SK-N-DZ (cell line): ENCODE measurements around the gene MARCKSL1.
"Not testable (repeated sequence)": the region's sequence is repeated elsewhere in the genome, so short reads cannot be mapped to it uniquely, and the experiment has no call there.

Experiments used
- DNase-seq: peaks from one replicate; pipeline ENCODE4 v3.0.0-alpha.2; 2015; ENCODE audit warnings: low spot score

The MARCKSL1 gene

DNA sequence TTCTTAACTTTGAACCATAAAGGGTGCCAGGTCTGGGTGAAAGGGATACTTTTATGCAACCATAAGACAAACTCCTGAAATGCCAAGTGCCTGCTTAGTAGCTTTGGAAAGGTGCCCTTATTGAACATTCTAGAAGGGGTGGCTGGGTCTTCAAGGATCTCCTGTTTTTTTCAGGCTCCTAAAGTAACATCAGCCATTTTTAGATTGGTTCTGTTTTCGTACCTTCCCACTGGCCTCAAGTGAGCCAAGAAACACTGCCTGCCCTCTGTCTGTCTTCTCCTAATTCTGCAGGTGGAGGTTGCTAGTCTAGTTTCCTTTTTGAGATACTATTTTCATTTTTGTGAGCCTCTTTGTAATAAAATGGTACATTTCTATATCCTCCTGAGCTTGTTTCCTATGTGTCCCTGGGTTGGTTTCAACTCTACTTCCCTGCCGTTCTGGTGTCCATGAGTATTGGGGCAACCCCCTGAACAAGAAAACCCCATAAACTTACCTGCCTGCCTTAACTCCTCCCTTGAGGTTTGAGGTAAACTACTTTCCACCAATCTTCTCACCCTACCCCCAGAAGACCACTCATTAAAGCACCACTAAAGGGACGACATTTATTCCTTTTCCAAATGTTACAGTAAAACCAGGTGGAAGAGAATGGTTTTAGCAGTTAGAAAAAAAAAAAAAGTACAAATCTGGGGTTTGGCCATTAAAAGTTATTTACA, 2.6 kb downstream of the MARCKSL1 start:
- no peak for DNase-seq

DNA sequence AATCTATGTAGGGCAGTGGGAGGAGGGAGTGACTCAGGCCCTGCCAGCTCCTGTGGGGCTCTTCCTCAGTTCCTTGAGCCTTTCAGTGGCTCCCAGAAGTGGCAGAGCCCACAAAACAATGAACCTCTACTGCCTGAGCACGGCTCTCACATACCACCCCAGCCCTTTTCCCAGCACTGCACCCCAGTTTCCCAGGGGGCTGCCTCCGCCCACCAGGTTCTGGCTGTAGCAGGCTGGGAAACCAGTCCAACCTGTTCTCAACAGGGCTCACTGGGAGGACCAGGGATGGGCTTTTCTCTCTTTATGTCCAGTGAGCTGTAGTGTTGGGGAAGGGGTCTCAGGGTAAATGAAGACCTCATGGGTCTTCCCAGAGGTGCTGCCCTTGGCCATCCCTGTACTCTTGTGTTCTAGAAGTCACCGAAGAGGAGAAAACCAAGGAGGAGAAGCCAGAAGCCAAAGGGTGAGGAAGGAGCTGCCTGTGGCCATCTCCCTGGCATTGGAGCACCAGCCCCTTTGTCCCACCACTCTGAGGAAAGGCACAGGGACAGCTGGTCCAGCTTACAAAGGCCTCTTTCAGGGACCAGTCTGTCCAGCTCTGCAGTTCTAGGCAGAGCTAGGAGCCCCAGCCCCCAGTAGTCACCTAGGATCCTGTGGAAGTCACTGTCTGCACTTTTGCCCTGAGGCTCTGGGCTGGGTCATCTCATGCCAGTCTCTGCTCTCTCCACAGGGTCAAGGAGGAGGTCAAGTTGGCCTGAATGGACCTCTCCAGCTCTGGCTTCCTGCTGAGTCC, 3.5 kb downstream of the MARCKSL1 start:
- DNase-seq, result no peak

- no peak for DNase-seq
Measured at GRCh38 chr1:32331549-32331948, 4.5 kb downstream of the MARCKSL1 start.

- DNase-seq, result no peak
Measured at GRCh38 chr1:32330558-32331151, 5.4 kb downstream of the MARCKSL1 start.

DNA sequence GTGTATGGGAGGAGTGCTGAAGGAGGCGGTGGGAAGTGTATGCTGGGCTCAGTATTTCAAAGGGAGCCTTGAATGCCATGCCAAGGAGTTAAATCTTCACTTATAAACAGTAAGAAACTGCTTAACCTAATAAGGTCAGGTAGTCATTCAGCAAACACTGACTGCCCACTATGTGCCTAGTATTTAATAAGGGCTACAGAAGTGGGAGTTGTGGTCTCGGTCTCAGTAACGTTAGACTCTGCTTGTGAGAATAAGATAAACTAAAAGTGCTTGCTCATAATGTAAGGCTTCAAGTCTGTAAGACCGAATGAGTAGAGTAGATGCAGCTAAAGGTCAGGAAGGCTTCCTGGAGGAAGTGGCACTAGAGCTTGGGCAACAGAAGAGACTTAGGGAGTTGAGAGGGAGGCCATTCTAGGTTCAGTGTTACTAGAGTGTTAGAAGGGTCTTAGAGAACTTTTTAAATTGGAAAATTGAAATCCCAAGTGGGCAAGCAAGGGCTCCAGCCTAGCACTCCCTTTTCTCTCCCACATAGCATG, 6.0 kb downstream of the MARCKSL1 start:
- DNase-seq, result no peak

DNA sequence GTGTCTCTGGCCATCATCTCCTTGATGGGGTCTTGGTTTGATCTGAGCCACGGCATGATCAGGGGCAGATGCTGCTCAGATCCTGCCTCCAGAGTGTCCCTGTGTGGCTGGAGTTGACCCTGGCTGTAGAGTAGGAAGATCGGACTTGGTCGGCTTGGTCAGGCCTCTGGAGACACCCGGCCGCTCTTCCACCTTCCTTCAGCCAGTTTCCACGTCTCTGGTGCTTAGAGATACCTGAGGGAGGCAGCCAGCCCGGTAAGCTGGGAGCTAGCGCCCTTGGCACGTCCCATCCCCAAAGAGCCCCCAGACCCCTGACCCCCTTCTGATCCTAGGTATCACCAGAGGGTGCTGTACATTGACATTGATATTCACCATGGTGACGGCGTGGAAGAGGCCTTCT, 8.8 kb downstream of the MARCKSL1 start:
- DNase-seq, result no peak

GRCh38 chr1:32321712-32322291, 14.2 kb downstream of the MARCKSL1 start:
- DNase-seq, result no peak

DNA sequence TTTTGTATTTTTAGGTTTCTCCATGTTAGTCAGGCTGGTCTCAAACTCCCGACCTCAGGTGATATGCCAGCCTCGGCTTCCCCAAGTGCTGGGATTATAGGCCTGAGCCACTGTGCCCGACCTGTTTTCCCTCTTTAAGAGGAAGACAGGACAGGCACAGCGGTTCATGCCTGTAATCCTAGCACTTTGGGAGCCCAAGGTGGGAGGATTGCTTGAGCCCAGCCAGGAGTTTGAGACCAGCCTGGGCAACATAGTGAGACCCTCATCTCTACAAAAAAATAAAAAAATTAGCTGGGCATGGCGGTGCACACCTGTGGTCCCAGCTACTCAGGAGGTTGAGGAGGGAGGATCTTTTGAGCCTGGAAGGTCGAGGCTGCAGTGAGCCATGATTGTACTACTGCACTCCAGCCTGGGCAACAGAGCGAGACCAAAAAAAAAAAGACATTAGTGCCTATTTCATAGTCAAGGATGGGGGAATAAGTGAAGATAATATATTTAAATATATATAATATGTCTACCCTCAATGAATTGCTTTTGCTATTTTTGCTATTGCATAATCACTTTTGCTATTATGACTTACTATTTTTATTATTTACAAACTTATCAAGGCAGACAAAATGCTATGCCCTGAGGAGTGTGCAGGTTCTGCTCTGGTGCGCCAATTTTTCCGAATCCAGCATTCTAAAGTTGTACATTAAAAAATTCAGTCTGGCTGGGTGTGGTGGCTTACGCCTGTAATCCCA, 17.7 kb downstream of the MARCKSL1 start:
- no peak for DNase-seq

- no peak for DNase-seq
Measured at GRCh38 chr1:32316903-32317277, 19.1 kb downstream of the MARCKSL1 start.

DNA sequence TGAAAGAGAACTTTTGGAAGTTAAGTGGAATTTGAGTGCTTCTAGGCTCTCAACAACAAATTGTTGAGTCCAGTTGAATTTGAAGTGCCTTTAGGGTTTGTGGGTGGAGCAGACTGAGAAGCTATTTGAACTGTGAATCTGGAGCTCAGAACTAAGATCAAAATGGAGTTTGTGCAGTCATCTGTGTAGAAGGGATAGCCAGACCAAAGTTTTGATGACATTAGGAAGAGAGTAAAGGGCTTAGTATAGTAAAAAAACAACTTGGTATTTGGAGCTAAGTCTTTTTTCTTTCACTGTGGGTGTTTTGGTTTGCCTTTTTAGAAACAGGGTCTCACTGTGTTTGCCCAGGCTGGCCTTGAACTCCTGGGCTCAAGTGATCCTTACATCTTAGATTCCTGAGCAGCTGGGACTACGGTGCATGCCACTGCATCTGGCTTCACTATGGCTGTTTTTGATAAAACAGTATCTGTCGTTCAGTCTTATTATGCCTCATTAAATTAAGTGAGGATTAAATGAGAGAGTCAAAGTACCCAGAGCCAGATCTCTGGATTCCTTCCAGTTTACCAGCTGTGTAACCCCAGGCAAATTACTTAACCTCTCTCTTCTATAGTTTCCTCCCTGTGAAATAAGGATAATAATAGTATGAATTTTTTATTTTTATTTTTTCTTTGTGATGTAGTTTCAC, 24.2 kb downstream of the MARCKSL1 start:
- DNase-seq, result no peak

- no peak for DNase-seq
Measured at GRCh38 chr1:32309960-32310359, 26.1 kb downstream of the MARCKSL1 start.

GRCh38 chr1:32307324-32307723, 28.7 kb downstream of the MARCKSL1 start:
- no peak for DNase-seq

DNA sequence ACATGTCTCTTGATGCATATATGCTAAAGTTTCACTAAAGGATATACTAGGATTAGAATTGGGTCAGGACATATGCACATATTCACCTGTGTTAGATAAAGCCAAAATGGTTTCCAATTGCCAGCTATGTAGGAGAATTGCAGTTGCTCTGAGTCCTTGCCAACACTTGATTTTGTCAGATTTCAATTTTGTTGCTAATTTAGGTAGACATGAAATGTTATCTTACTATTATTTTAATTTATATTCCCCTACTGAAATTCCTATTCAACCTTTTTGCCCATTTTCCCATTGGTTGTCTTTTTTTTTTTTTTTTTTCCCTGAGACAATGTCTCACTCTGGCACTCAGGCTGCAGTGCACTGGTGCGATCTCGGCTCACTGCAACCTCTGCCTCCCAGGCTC, 30.7 kb downstream of the MARCKSL1 start:
- no peak for DNase-seq

DNA sequence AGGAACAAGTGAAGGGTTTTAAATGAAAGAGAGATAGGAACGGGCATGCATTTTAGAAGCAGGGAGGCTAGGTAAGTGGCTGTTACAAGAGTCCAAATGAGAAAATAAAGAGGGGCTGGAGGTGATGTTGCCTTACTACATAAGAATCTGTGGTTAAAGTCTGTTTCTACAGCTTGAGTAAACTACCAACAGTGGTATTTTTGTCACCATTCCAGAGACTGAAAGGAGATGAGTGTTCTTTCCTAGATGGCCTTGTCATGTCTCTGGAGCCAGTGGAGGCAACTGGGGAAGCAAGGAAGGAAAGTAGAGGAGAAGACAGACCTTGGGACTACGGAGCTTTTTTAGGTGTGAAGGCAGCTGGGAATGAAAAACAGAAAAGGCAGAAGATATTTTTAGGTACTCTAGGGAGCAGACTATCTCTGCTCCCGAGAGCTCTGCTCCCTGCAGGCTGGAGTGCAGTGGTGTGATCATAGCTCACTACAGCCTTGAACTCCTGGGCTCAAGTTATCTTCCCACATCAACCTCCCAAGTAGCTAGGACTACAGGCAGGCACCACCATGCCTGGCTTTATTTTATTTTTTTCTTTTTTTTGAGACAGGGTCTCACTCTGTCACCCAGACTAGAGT, 31.9 kb downstream of the MARCKSL1 start:
- DNase-seq, result no peak

DNA sequence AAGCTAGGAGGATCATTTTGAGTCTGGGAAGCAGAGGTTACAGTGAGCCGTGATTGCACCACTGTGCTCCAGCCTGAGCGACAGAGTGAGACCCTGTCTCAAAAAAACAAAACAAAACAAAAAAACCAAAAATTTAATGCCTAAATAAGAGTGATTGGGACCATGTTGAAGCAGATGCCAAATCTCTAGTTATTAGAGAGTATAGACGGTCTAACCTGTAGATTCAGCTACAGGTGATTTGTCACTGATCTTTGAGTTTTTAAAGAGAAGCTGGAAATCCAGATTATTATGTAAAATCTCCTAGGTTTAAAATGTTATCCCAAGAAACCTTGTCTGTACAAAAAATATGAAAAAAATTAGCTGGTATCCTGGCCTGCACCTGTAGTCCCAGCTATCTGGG, 32.7 kb downstream of the MARCKSL1 start:
- no peak for DNase-seq

DNA sequence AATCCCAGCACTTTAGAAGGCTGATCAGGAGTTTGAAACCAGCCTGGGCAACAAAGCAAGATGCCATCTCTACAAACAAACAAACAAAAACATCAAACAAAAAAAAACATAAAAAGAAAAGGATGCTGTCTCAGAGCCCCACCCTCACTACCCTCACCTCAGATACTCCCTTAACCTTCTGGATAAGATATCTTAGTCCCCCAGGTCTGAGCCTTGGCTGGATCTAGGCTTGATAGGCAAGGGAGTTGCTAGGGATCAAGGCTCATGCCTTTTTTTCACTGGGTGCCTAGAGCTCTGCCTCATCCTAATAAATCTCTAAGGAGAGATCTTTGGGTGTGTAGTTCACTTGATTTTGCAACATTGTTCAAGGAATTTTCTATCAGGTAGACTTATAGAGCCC, 36.7 kb downstream of the MARCKSL1 start:
- no peak for DNase-seq

DNA sequence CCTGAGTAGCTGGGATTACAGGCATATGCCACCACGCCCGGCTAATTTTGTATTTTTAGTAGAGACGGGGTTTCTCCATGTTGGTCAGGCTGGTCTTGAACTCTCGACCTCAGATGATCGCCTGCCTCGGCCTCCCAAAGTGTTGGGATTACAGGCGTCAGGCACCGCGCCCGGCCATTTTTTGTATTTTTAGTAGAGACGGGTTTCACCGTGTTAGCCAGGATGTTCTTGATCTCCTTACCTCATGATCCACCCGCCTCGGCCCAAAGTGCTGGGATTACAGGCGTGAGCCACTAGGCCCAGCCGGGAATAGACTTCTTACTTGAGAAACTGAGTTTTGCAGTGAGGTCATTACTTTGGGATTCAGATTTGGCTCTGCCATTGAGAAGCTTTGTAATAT, 37.8 kb downstream of the MARCKSL1 start:
- DNase-seq, result not testable (repeated sequence)

GRCh38 chr1:32291708-32292538, 44.1 kb downstream of the MARCKSL1 start, which contains the start of gene HDAC1:
HDAC1 (plus strand) TSS chr1:32292083; CDS start chr1:32292170, 87 bp downstream.
- DNase-seq, result peak; percentile 94

DNA sequence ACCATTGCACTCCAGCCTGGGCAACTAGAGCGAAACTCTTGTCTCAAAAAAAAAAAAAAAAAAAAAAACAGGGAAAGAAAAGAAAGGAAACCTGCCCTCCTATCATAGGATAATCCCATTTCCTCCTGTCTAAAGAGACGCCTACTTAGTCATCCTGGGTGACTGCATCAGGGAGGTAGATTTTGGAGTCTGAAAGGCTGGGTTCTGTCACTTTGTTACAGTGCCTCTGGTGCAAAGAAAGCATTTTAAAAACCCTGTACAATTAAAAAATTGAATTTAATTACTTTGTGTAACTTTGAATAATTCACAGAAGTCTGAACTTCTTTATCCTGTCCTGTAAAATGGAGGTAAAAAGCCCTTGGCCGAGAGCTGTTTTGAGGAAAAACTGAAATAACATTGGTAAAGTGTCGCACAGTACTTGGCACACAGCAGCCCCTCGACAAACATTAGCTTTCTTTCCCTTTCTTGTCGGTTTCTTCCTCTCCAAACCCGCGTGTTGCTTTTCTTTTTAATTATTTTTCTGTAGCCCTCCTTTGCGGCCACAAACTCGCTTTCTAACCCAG, 44.8 kb downstream of the MARCKSL1 start:
- no peak for DNase-seq
